ENCODE data around the gene RASA3. TPM values are rescaled to one million over a fixed set of nuclear protein-coding genes. Genes with fewer than 3 reads are reported as not detected.

Gene RASA3
- total and polyA plus RNA-seq, 9 of the 15 experiments (the other 6 are each of a cell fraction or from before 2014, with no cell fraction given) = 0.72 to 25.3 (median 14.4) TPM

DNA sequence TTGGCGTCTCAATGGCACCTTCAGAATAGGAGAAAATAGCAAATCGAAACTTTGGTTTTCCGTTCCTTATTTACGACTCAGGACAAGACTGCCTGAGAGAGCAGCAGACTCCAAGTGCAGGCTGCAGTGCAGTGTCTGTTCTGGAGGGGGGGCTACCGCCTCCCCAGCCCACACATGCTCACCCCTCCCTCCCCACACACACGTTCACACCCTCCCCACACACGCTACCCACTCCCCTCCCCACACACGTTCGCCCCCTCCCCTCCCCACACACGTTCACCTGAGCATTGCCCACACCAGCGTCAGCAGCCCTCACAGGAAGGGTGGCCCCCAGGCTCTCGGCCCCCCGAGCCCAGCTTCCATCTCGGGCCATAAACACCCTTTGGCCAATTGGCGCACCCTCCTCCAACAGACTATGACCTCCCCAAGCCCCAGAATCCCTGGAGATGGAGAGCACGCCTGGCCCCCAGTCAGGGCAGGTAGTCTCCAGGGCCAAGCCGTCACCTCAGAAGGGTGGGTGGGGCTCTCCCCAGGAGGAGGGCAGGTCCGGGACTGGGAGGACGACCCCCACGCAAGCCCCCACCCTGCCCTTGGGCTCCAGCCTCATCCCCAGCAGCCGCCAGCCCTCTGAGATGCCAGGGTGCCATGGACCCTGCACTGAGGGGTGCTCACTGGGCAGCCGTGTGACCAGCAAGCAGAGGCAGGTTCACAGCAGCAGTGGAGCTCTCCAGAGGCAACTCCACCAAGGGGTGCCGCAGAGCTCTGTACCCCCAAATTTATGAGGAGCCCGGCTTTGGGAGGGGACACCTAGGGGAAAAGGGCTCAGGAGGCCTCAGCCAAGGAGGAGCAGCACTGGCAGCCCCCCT lies 27.5 kb downstream of the RASA3 start:
- no peaks in the 10 kb centered on the region for H3K9me3 ChIP-seq (replicated peaks; ENCODE audit: control insufficient read depth, insufficient read depth, low read depth, low read length)
- no peaks in the 10 kb centered on the region for H3K36me3 ChIP-seq (ENCODE audit: control insufficient read depth, insufficient read depth, low read length)
- H3K9ac ChIP-seq (ENCODE audit: insufficient read depth in 1 of 2, low read depth in 2 of 2, low read length in 2 of 2) = no peak overlapping the region
- POLR2A ChIA-PET = no interaction called here
- H3K79me2 ChIP-seq (ENCODE audit: control insufficient read depth, insufficient read depth, low read length) = peaks cover 42% of the 10 kb centered on the region
- H3K4me2 ChIP-seq (ENCODE audit: insufficient read depth, low read length) = no peak overlapping the region
- 91% methylated on average over 8 of the region's 24 CpGs for WGBS (ENCODE audit: insufficient coverage, low coverage, missing lambda C conversion rate)
- H3K27me3 ChIP-seq (ENCODE audit: control insufficient read depth in 2 of 2, insufficient read depth in 2 of 2, low read length in 2 of 2) = no peaks in the 10 kb centered on the region
- DNase-seq (ENCODE audit: extremely low read depth in 1 of 4, low spot score in 3 of 4) (no peak), ATAC-seq (no peak), FAIRE-seq (no peak)
- peaks cover 0 to 40% of the 10 kb centered on the region in 2 experiments; a peak in 2 of 5 replicates for H3K4me1 ChIP-seq (replicated peaks in 1 of 2; ENCODE audit: control insufficient read depth in 2 of 2, insufficient read depth in 2 of 2, low read length in 2 of 2)
- H2AFZ ChIP-seq (ENCODE audit: low read depth, low read length) = no peak overlapping the region
- H3K27ac ChIP-seq (ENCODE audit: extremely low read depth, low read depth, low read length) = no peak overlapping the region
- no TSS peak for BruUV-seq (replicated peaks)
- intact Hi-C loops (cut with micrococcal nuclease) (no loop called here), in situ Hi-C loops (cut with MboI) (no loop called here)
- CTCF ChIA-PET (ENCODE audit: low intra/inter-chr PET ratio) = no interaction called here
- no peak overlapping the region for H3K4me3 ChIP-seq
- H3K9me1 ChIP-seq (ENCODE audit: control insufficient read depth, insufficient read depth, low read length) = no peaks in the 10 kb centered on the region
- H4K20me1 ChIP-seq (replicated peaks; ENCODE audit: control insufficient read depth, insufficient read depth, low read length) = no peaks in the 10 kb centered on the region
- TF ChIP-seq RBM14 (IDR thresholded peaks at IDR 0.05; ENCODE audit: borderline replicate concordance, insufficient read depth, low read depth, low read length) (no peak), ARNT (IDR thresholded peaks at IDR 0.05) (no peak), TOE1 (IDR thresholded peaks at IDR 0.05; ENCODE audit: borderline replicate concordance) (no peak), TOE1 (CRISPR knock-in tag; IDR thresholded peaks at IDR 0.05; ENCODE audit: borderline replicate concordance, low read depth) (no peak), ZNF561 (CRISPR knock-in tag; conservative IDR thresholded peaks at IDR 0.05) (no peak), ZNF124 (CRISPR knock-in tag; IDR thresholded peaks at IDR 0.05) (no peak)
- TF ChIP-seq, protein P1, sequence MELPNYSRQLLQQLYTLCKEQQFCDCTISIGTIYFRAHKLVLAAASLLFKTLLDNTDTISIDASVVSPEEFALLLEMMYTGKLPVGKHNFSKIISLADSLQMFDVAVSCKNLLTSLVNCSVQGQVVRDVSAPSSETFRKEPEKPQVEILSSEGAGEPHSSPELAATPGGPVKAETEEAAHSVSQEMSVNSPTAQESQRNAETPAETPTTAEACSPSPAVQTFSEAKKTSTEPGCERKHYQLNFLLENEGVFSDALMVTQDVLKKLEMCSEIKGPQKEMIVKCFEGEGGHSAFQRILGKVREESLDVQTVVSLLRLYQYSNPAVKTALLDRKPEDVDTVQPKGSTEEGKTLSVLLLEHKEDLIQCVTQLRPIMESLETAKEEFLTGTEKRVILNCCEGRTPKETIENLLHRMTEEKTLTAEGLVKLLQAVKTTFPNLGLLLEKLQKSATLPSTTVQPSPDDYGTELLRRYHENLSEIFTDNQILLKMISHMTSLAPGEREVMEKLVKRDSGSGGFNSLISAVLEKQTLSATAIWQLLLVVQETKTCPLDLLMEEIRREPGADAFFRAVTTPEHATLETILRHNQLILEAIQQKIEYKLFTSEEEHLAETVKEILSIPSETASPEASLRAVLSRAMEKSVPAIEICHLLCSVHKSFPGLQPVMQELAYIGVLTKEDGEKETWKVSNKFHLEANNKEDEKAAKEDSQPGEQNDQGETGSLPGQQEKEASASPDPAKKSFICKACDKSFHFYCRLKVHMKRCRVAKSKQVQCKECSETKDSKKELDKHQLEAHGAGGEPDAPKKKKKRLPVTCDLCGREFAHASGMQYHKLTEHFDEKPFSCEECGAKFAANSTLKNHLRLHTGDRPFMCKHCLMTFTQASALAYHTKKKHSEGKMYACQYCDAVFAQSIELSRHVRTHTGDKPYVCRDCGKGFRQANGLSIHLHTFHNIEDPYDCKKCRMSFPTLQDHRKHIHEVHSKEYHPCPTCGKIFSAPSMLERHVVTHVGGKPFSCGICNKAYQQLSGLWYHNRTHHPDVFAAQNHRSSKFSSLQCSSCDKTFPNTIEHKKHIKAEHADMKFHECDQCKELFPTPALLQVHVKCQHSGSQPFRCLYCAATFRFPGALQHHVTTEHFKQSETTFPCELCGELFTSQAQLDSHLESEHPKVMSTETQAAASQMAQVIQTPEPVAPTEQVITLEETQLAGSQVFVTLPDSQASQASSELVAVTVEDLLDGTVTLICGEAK (IDR thresholded peaks at IDR 0.05) = no peak
- TF ChIP-seq, protein P1 (CRISPR knock-in tag; IDR thresholded peaks at IDR 0.05) = no peak
- TF ChIP-seq, protein P2, sequence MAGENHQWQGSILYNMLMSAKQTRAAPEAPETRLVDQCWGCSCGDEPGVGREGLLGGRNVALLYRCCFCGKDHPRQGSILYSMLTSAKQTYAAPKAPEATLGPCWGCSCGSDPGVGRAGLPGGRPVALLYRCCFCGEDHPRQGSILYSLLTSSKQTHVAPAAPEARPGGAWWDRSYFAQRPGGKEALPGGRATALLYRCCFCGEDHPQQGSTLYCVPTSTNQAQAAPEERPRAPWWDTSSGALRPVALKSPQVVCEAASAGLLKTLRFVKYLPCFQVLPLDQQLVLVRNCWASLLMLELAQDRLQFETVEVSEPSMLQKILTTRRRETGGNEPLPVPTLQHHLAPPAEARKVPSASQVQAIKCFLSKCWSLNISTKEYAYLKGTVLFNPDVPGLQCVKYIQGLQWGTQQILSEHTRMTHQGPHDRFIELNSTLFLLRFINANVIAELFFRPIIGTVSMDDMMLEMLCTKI (IDR thresholded peaks at IDR 0.05; ENCODE audit: partially characterized antibody) = no peak
- TF ChIP-seq, protein P3, sequence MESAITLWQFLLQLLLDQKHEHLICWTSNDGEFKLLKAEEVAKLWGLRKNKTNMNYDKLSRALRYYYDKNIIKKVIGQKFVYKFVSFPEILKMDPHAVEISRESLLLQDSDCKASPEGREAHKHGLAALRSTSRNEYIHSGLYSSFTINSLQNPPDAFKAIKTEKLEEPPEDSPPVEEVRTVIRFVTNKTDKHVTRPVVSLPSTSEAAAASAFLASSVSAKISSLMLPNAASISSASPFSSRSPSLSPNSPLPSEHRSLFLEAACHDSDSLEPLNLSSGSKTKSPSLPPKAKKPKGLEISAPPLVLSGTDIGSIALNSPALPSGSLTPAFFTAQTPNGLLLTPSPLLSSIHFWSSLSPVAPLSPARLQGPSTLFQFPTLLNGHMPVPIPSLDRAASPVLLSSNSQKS (CRISPR knock-in tag; IDR thresholded peaks at IDR 0.05) = no peak

Data from K562 (cell line).